Fibroblast of villous mesenchyme (primary cell): ENCODE data around the gene MGRN1. TPM values are rescaled to one million over a fixed set of nuclear protein-coding genes. Genes with fewer than 3 reads are reported as not detected.

ENCODE experiments used
- DNase-seq: peaks from one replicate; pipeline ENCODE4 v3.0.0-alpha.2; 2010; ENCODE audit warnings: low read depth
- H3K4me3 ChIP-seq: 2 replicates; pipeline ENCODE4 v1.5.1; 2011; ENCODE audit warnings: low read depth, mild to moderate bottlenecking, low read length
- CTCF ChIP-seq: IDR thresholded peaks from 2 replicates; pipeline ENCODE4 v1.5.1; 2012; ENCODE audit warnings: low read depth, mild to moderate bottlenecking, low read length; ENCODE audit not compliant: insufficient read depth
- total RNA-seq: library from RNA; depleted of rRNA; stranded (reverse); fragments of >200 nt; gene quantifications from 2 replicates; pipeline ENCODE4 v1.2.3, GENCODE V29; 2012

MGRN1 gene
- total RNA-seq, 1 donor: 43.2 TPM

GRCh38 chr16:4655801-4656200 is 31.2 kb downstream of the MGRN1 start:
- no peak for TF ChIP-seq CTCF
- H3K4me3 ChIP-seq: no peak overlapping the region
- DNase-seq: no peak

- DNase-seq: no peak
- H3K4me3 ChIP-seq: no peak overlapping the region
- no peak for TF ChIP-seq CTCF
Observed at GRCh38 chr16:4656221-4656620, 31.6 kb downstream of the MGRN1 start.

GRCh38 chr16:4656695-4657686 is 32.4 kb downstream of the MGRN1 start:
- H3K4me3 ChIP-seq: no peak overlapping the region
- DNase-seq: no peak
- TF ChIP-seq CTCF: no peak

GRCh38 chr16:4659363-4660353 is 35.0 kb downstream of the MGRN1 start:
- H3K4me3 ChIP-seq: no peak overlapping the region
- DNase-seq: no peak
- TF ChIP-seq CTCF: no peak

GRCh38 chr16:4660454-4661007 is 35.9 kb downstream of the MGRN1 start:
- no peak overlapping the region for H3K4me3 ChIP-seq
- TF ChIP-seq CTCF: no peak
- peak; percentile 39 for DNase-seq

- no peak for DNase-seq
- no peak for TF ChIP-seq CTCF
Observed at GRCh38 chr16:4661661-4662060, 37.0 kb downstream of the MGRN1 start.

More at GRCh38 chr16:4661661-4662060, 37.0 kb downstream of the MGRN1 start:
- no peak overlapping the region for H3K4me3 ChIP-seq
